Activated naive CD8-positive, alpha-beta T cell treated with anti-CD3 and anti-CD28 coated beads, Interleukin-2, amount 50 U/mL, for 24 hours (primary cell): ENCODE measurements around the gene SPRTN.

Experiments
- ATAC-seq: fragments of 150-1000 bp; cut with Tn5 transposase; one replicate; pipeline ENCODE4 v1.10.0; 2021
- DNase-seq: peaks from one replicate; pipeline ENCODE4 v3.0.0; 2021
- H3K27ac Mint-ChIP-seq: one replicate; pipeline ENCODE4 v1.8.0; 2021; ENCODE audit warnings: mild to moderate bottlenecking, mixed read lengths
- H3K27me3 Mint-ChIP-seq: one replicate; pipeline ENCODE4 v1.8.0; 2021; ENCODE audit warnings: mixed read lengths
- H3K36me3 Mint-ChIP-seq: one replicate; pipeline ENCODE4 v1.8.0; 2021; ENCODE audit warnings: low read depth, mixed read lengths
- H3K4me1 Mint-ChIP-seq: one replicate; pipeline ENCODE4 v1.8.0; 2021; ENCODE audit warnings: mixed read lengths
- H3K4me3 Mint-ChIP-seq: one replicate; pipeline ENCODE4 v1.8.0; 2021; ENCODE audit warnings: mild to moderate bottlenecking, moderate library complexity, mixed read lengths
- H3K9me3 Mint-ChIP-seq: one replicate; pipeline ENCODE4 v1.8.0; 2021; ENCODE audit warnings: mixed read lengths

SPRTN gene

DNA sequence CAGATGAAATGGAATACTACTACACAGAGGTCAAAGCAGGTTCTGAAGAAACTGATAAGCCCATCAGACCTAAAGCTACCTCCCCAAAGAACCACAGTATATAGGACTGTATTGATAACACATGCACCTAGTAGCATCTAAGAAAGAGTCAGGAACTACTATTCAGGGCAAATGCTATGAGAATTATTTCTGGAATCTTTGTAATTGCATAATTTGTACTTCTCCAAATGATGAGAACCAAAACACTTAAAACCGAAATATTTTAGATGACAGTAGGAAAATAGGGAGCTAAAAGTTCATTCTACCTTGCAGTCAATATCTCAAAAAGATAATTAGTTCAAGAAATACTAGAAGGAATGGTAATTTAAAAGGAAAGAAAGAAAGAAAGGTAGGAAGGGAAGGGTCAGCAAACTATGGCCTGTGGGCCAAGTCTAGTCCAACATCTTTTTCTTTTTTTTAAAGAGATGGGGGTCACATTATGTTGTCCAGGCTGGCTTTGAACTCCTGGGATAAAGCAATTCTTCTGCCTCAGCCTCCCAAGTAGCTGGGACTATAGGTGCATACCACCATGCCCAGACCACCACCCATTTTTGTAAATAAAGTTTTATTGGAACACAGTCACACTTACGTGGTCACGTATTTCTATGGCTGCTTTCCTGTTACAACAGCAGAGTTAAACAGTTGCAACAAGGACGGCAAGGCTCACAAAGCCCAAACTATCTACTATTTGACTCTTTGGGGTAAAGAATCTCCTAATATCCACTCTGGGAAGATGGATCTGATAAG, 60.0 kb downstream of the SPRTN start:
- no peak overlapping the region for H3K4me3 Mint-ChIP-seq
- DNase-seq (no peak), ATAC-seq (no peak)
- no peaks in the 10 kb centered on the region for H3K27me3 Mint-ChIP-seq
- H3K9me3 Mint-ChIP-seq, result no peaks in the 10 kb centered on the region
- peaks cover 7% of the 10 kb centered on the region for H3K36me3 Mint-ChIP-seq
- H3K27ac Mint-ChIP-seq, result no peak overlapping the region
- peaks cover 33% of the 10 kb centered on the region for H3K4me1 Mint-ChIP-seq

GRCh38 chr1:231401478-231401877, 63.4 kb downstream of the SPRTN start:
- peaks cover 16% of the 10 kb centered on the region for H3K36me3 Mint-ChIP-seq
- H3K27ac Mint-ChIP-seq, result no peak overlapping the region
- no peaks in the 10 kb centered on the region for H3K27me3 Mint-ChIP-seq
- peaks cover 23% of the 10 kb centered on the region for H3K4me1 Mint-ChIP-seq
- no peak for ATAC-seq
- no peak overlapping the region for H3K4me3 Mint-ChIP-seq
- no peak for DNase-seq
- no peaks in the 10 kb centered on the region for H3K9me3 Mint-ChIP-seq

DNA sequence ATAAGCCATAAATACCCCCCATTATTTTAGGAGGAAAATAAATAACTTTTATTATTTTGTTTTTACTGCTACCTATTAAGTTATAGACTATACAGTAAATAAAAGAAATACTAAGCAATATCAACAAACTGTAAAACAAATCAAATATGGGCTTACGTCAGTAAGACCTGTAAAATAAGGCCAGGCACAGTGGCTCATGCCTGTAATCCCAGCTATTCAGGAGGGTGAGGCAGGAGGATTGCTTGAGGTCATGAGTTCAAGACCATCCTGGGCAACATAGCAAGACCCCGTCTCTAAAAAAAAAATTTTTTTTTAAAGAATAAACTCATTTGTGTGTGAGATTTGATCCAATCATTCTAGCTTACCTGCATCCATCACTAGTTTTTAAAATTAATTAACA, 66.2 kb downstream of the SPRTN start:
- Mint-ChIP-seq H3K4me1 (peaks cover 10% of the 10 kb centered on the region), H3K4me3 (no peak overlapping the region), H3K36me3 (peaks cover 19% of the 10 kb centered on the region), H3K27me3 (no peaks in the 10 kb centered on the region), H3K27ac (no peak overlapping the region), H3K9me3 (no peaks in the 10 kb centered on the region)
- DNase-seq, result no peak
- no peak for ATAC-seq
